K562 (cell line): ENCODE measurements around the gene ADIPOR1. TPM values are rescaled to one million over a fixed set of nuclear protein-coding genes. Genes with fewer than 3 reads are reported as not detected.

Experiments
- ATF4 ChIP-seq: fragments of 450-650 bp; formaldehyde crosslinking; IDR thresholded peaks from 2 replicates; pipeline ENCODE4 v1.4.0; 2022; ENCODE audit warnings: mild to moderate bottlenecking, moderate library complexity
- CREB1 ChIP-seq, 2 experiments: sonication (generic) in 1 of 2; formaldehyde crosslinking in 1 of 2; IDR thresholded peaks; 2 replicates each; pipeline versions ENCODE4 v1.6.1 to v1.8.0; 2012 to 2022; ENCODE audit warnings: inconsistent platforms in 1 of 2, mild to moderate bottlenecking in 1 of 2, missing genetic modification reagents in 1 of 2, moderate library complexity in 1 of 2
- CUX1 ChIP-seq: fragments of 200-800 bp; sonication (Bioruptor generic); IDR thresholded peaks from 2 replicates; pipeline ENCODE4 v1.6.1; 2016; ENCODE audit warnings: missing genetic modification characterization, missing compliant biosample characterization
- DIDO1 ChIP-seq: fragments of 450-650 bp; IDR thresholded peaks from 2 replicates; pipeline ENCODE4 v1.6.1; 2016; ENCODE audit warnings: low read depth, missing biosample characterization, missing genetic modification characterization
- FIP1L1 ChIP-seq: fragments of 200-400 bp; formaldehyde crosslinking; IDR thresholded peaks from 2 replicates; pipeline ENCODE4 v1.6.1; 2018; ENCODE audit warnings: mild to moderate bottlenecking, low read depth, low read length; ENCODE audit not compliant: poor library complexity, severe bottlenecking
- FOS ChIP-seq: IDR thresholded peaks from 3 replicates; pipeline ENCODE4 v1.6.1; 2011; ENCODE audit not compliant: insufficient read length; ENCODE audit errors: extremely low read depth
- HDAC1 ChIP-seq, 2 experiments: fragments of 450-650 bp; IDR thresholded peaks; 2 replicates each; pipeline ENCODE4 v1.6.1; 2016 to 2017; ENCODE audit warnings: inconsistent platforms in 1 of 2, mild to moderate bottlenecking in 1 of 2, moderate library complexity in 1 of 2
- MED1 ChIP-seq: sonication (generic); formaldehyde crosslinking; IDR thresholded peaks from 2 replicates; pipeline ENCODE4 v1.8.1; 2023; ENCODE audit warnings: missing genetic modification reagents, borderline replicate concordance
- NFRKB ChIP-seq: fragments of 450-650 bp; IDR thresholded peaks from 2 replicates; pipeline ENCODE4 v1.6.1; 2016; ENCODE audit warnings: low read depth
- PRMT5 ChIP-seq: sonication (generic); formaldehyde crosslinking; IDR thresholded peaks from 2 replicates; pipeline ENCODE4 v1.5.0; 2020; ENCODE audit warnings: missing genetic modification reagents
- TAF7 ChIP-seq: fragments of 450-650 bp; IDR thresholded peaks from 2 replicates; pipeline ENCODE4 v1.6.1; 2016; ENCODE audit warnings: missing genetic modification characterization, missing compliant biosample characterization
- TAL1 ChIP-seq: fragments of 450-650 bp; IDR thresholded peaks from 2 replicates; pipeline ENCODE4 v1.6.1; 2016; ENCODE audit warnings: mild to moderate bottlenecking
- TCF7L2 ChIP-seq: fragments of 150-350 bp; IDR thresholded peaks from 2 replicates; pipeline ENCODE4 v1.6.1; 2016; ENCODE audit warnings: low read depth, mild to moderate bottlenecking, low read length, moderate library complexity
- UBTF ChIP-seq, 2 experiments: IDR thresholded peaks; 2 replicates each; pipeline ENCODE4 v1.6.1; 2012; ENCODE audit warnings: improper control_type of control experiment in 2 of 2, low read depth in 2 of 2, low read length in 2 of 2, borderline replicate concordance in 1 of 2
- YY1 ChIP-seq, 3 experiments: IDR thresholded peaks; 2 replicates each; pipeline ENCODE4 v1.6.1; 2011; ENCODE audit warnings: low read length in 2 of 3, mild to moderate bottlenecking in 2 of 3, moderate library complexity in 2 of 3, borderline replicate concordance in 1 of 3, control low read depth in 1 of 3, low read depth in 1 of 3; ENCODE audit not compliant: insufficient read depth in 3 of 3, insufficient replicate concordance in 2 of 3, control insufficient read depth in 1 of 3, insufficient read length in 1 of 3; ENCODE audit errors: extremely low read depth in 1 of 3
- ZNF436 ChIP-seq: fragments of 250-450, 450-650 bp; sonication (Bioruptor Pico); formaldehyde crosslinking; IDR thresholded peaks from 2 replicates; pipeline ENCODE4 v1.7.0; 2020; ENCODE audit warnings: mild to moderate bottlenecking
- ZNF707 ChIP-seq: fragments of 250-450 bp; sonication (Bioruptor Pico); conservative IDR thresholded peaks from 2 replicates; pipeline ENCODE4 v1.8.0; 2022; ENCODE audit warnings: inconsistent platforms, mild to moderate bottlenecking, moderate library complexity
- polyA plus RNA-seq, 8 experiments: library from polyadenylated mRNA; depleted of rRNA in 4 of 8; stranded (reverse) in 5 of 8; unstranded in 3 of 8; fragments of >200 nt; fragmentation: Nextera tagmentation in 2 of 8; fragmentation: Illumina TruSeq in 1 of 8; extraction: Ambion mirVana in 2 of 8; extraction: Trizol in 1 of 8; gene quantifications; 2 replicates each; pipeline versions ENCODE4 v1.2.1 to v1.2.3, GENCODE V29; 2011 to 2014; ENCODE audit warnings: inconsistent platforms in 1 of 8, missing spikeins in 1 of 8
- total RNA-seq, 7 experiments: library from RNA; depleted of rRNA in 6 of 7; stranded (reverse); fragments of >200 nt in 6 of 7; fragmentation: Illumina TruSeq in 2 of 7; extraction: Trizol in 2 of 7; gene quantifications; 2 replicates each; pipeline versions ENCODE4 v1.2.1 to v1.2.3, GENCODE V29; 2011 to 2021; ENCODE audit warnings: low replicate concordance in 1 of 7

ADIPOR1 gene
- total and polyA plus RNA-seq, 9 of the 15 experiments (the other 6 are each of a cell fraction or from before 2014, with no cell fraction given), result 29.0 to 217 (median 100) TPM

GRCh38 chr1:203006948-203007871 is 49.1 kb upstream of the ADIPOR1 start, which contains the start of gene TMEM183A (continued):
- peak; percentile 69 to 89; a peak in 3 of 4 replicates for TF ChIP-seq UBTF (IDR thresholded peaks at IDR 0.05; ENCODE audit: borderline replicate concordance in 1 of 2, low read depth in 2 of 2, low read length in 2 of 2)
- TF ChIP-seq HDAC1 (IDR thresholded peaks at IDR 0.05), result peak in 1 of 2 experiments; percentile 90; a peak in 2 of 4 replicates
- TF ChIP-seq NFRKB, result peak; percentile 89; the same call in 1 of the 2 replicates
- peak; percentile 25 for TF ChIP-seq TAL1
- TF ChIP-seq ZNF436 (CRISPR knock-in tag), result 0 out of 2 replicates have a peak, but pooled peaks have one; percentile 32
- TF ChIP-seq CREB1 (IDR thresholded peaks at IDR 0.05), result peak; percentile 99
- TF ChIP-seq CREB1 (CRISPR knock-in tag; IDR thresholded peaks at IDR 0.05), result peak; percentile 99
- no peak for TF ChIP-seq PRMT5
- TF ChIP-seq TCF7L2, result no peak
- TF ChIP-seq CUX1, result no peak
- peak; percentile 34; the same call in 1 of the 2 replicates for TF ChIP-seq TAF7 (tag)
- peak; percentile 86 for TF ChIP-seq FOS
- TF ChIP-seq DIDO1 (tag), result peak; percentile 83; the same call in 1 of the 2 replicates
- TF ChIP-seq MED1 (CRISPR knock-in tag), result no peak
- 0 out of 2 replicates have a peak, but pooled peaks have one; percentile 6 for TF ChIP-seq ATF4 (CRISPR knock-in tag)
- TF ChIP-seq ZNF707, result peak; percentile 16; the same call in 1 of the 2 replicates
- TF ChIP-seq YY1 (IDR thresholded peaks at IDR 0.05; ENCODE audit: borderline replicate concordance in 1 of 3, control insufficient read depth in 1 of 3, extremely low read depth in 1 of 3, insufficient read depth in 3 of 3, insufficient read length in 1 of 3, insufficient replicate concordance in 2 of 3, low read depth in 1 of 3, low read length in 2 of 3), result peak; percentile 62 to 89 (median 89)
- peak; percentile 33 for TF ChIP-seq FIP1L1
